Measurements from ENCODE around the gene PTPRN. TPM values are rescaled to one million over a fixed set of nuclear protein-coding genes. Genes with fewer than 3 reads are reported as not detected.

The PTPRN gene
- total and polyA plus RNA-seq, 9 of the 15 experiments (the other 6 are each of a cell fraction or from before 2014, with no cell fraction given), result 0.15 to 2.4 (median 0.43) TPM; not detected in 1

GRCh38 chr2:219247678-219248642, 61.2 kb downstream of the PTPRN start (continued):
- TF ChIP-seq POLR2G (IDR thresholded peaks at IDR 0.05; ENCODE audit: low read depth, low read length) (no peak), RBFOX2 (IDR thresholded peaks at IDR 0.05; ENCODE audit: low read depth, low read length) (no peak), MITF (IDR thresholded peaks at IDR 0.05) (no peak), FOXP4 (CRISPR knock-in tag; IDR thresholded peaks at IDR 0.05; ENCODE audit: borderline replicate concordance) (no peak), ZC3H11A (IDR thresholded peaks at IDR 0.05; ENCODE audit: low read depth, low read length) (no peak), ESRRA (IDR thresholded peaks at IDR 0.05; ENCODE audit: borderline replicate concordance, low read depth) (no peak)
